Astrocyte (in vitro differentiated cells and primary cell): Measurements from ENCODE around the gene BBS12.

Experiments used
- CTCF ChIP-seq: IDR thresholded peaks from 2 replicates; pipeline ENCODE4 v1.5.1; 2011; ENCODE audit warnings: low read depth, mild to moderate bottlenecking, inconsistent platforms, low read length, moderate library complexity; ENCODE audit not compliant: insufficient read depth
- EZH2 ChIP-seq: IDR thresholded peaks from 2 replicates; pipeline ENCODE4 v1.6.1; 2012; ENCODE audit warnings: mild to moderate bottlenecking, low read length, inconsistent platforms; ENCODE audit not compliant: insufficient read depth

- TF ChIP-seq CTCF (no peak), EZH2 (no peak)
These were observed 26.9 kb upstream of the BBS12 start for GRCh38 chr4:122705547-122706117.
